ENCODE results near the gene NHS. TPM values are rescaled to one million over a fixed set of nuclear protein-coding genes. Genes with fewer than 3 reads are reported as not detected.

The NHS gene
- total RNA-seq, 1 donor from 2014 or later, result 3.3 TPM

DNA sequence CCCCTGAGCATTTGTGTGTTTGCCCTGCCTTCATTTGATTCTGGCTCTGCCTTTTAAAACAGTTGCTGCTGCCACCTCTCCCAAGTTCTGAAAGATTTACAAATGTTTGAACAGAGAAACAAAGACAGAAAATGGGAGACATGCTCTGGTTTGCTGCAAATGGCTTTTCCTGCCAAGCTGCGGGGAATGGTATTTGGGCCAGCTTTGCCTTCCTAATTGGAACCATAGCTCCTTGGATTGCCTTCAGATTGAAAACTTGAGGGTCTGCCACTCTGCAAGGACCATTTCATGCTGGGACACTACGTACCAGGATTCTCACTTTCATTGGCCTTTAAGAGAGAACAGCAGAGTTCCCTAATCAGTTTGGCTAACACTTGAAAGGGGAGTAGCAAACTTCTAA is 74.9 kb downstream of the NHS start:
- DNase-seq, result no peak

DNA sequence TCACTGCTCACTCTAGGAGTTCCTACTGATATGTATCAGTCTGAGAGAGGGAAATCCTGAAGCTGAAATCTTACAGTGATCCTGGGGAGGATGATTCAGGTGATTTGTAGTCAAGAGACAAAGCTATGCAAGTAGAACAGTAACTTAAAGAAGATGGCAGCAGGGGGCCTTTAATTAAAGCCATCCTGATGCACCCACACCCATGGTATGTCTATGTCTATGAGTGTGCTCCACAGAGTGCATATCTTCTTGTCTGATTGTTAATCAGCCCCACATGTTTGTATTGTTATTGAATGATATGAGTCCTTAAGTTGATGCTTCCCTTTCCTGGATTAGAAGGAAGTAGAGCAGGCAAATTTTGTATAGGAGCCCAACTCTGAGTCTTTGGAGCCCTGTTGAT is 78.8 kb downstream of the NHS start:
- DNase-seq, result no peak

DNA sequence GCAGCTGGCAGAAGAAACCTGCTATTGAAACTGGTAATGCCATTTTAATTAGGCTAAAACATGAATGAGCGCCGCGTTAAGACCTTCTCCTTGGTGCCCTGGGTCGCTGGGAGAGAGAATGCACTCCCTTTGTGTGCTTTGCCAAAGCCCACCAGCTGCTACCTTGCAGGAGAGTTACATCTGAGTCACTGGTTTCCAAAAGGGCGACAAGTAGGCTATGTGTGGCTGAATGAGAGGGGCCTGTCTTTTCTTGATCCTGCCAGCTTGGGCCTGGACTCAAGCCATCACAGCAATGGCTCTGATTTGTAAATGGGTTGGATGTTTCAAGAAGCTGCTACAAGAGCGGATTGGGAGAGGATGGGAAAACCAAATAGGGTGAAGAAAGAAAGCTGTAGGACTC is 81.5 kb downstream of the NHS start:
- peak; percentile 1 for DNase-seq

DNA sequence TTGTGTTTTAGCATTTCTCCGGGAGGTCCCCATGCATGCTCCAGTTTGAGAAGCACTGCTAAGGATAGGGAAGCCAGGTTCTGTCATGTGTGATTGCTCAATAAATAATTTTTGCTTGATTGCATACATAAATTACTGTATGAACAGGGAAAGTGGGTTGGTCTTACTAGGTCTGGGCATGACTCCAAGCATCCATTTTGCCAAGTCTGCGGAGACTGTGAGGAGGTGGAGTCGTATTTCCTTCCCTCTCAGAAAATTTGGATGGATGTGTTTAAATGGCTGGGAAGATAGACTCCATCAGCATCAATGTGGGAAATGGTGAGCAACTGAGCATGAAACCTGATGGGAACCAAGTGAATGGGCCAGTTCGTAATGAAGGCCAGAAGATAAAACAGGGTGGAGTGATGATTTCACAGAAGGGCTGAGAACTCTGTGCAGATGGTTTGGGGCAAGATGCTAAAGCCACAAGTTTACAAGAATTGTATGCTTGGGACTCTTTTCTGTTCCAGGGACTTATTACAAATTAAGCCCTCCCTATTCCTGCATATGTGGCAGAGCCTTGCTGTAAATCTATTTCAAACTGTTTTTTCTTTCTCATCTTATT is 84.1 kb downstream of the NHS start:
- DNase-seq, result peak; percentile 0

DNA sequence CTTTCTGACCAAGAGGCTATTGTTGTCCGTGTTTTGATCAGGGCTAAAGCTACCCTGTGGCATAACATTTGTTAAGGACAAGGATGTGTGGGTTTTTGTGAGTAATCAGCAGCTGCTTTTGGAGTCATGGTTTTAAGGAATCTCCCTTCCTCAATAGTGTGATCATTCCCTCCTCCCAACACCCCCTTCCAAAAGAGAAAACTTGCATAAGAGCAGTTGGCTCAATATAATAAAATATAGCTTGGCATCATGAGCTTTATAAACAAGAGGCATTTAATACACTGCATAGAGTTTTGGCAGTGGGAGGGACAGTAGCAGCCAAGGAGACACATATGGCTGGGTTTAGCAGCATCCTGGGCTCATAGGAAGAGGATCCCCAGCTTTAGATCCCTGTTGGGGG is 84.7 kb downstream of the NHS start:
- DNase-seq, result no peak

DNA sequence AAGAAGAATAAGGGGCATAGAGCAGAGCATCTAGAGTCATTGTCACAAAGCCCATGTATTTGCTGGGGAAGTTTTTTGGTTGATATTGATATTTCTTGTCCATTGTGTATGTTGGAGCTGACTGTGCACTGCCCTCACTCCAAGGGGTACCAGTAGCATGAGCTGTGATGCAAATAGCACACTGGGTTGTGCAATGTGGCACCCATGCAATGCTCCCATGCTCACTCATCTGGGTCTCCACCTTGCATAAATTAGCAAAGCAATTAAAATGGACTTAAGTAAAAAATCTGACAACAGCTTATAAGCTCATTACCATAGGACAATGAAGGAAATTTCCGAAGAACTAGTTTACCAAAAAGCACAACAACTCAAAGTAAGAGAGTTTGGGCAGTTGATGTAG is 87.9 kb downstream of the NHS start:
- no peak for DNase-seq

DNA sequence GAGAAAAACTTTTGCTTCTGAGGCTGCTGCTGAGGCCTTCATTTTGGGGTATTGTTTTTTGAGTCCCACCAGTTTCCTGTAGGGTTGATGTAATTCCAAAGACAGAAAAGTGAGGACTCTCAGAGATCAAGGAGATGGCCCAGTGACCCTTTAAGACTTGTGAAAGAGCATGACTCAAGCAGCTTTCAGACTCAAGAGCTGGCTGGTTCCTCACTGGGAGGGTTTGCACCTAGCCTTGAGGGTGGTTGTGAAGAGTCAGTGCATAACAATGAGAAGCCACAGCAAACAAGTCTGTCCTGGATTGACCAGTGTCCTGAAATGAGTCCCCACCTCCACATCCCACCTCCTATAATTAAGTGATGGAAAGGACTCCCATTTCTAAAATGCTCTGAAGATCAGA is 89.2 kb downstream of the NHS start:
- no peak for DNase-seq

DNA sequence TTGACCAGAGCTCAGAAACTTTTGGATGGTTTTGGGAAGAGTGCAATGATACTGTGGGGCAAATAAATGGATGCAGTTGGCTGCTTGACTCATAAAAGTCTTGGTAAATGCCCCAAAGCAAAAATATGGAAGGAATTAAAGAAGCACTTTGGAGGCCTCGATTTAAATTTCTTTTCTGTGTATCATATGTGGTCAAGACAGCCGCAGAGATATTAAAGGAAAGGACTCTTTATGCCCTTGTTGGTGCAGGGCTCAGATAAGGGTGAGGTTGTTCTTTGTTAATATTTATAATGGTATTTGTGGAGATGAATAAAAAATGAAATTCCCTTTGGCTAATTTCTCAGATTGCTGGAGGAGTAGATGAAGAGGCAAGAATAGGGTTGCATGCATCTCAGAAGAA is 90.2 kb downstream of the NHS start:
- DNase-seq, result no peak

DNA sequence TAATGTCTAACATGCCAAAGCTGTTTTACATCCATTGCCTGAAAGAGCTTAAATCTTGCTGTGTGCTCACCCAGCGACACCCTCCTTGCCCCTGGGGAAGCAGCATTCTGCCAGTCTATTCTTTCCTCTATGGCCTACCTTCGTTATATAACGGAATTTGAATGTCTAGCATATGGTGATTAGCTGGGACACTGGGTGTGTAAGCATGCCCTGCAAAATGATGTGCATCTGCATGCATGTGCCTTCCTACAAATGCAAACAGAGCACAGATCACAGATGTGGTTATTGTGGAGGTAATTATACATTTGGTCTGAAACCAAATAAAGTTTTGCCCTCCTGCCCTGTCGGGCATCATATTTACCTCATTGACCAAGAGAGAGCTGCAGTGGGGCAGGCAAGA is 90.8 kb downstream of the NHS start:
- no peak for DNase-seq

DNA sequence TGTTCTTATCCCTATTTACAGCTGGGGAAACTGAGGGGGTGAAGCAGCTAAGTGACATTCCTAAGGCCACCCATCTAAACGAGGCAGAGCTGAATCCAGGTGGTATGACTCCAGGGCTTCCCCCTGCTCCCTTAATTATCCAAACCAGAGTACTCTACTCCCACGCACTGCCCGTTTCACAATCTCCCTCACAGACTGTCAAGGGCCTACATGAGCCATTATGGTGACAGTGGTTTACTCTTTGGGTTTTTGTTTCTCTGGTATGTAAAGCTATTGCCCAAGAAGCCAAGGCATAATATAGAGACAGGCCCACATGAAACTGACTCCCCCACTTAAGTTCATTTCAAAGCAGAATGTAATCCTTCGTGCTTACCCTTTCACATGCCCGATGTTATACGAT is 95.1 kb downstream of the NHS start:
- DNase-seq, result no peak

DNA sequence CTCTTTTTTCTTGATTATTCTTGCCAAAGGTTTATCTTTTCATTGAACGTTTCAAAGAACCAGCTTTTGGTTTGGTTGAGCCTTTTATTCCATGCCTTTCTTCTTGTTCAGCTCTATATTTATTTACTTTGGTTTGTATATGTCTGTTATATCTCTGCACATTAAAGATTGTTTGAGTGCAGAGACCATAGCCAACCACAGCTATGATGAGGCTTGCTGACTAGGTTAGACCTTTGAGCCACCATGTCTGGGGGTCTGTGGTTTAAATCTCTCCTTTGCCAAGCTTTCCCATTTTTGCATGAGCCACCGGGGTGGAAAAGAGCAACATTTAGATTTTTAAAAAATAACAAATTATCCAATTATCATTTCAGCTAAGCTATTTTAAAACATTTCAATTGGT is 96.1 kb downstream of the NHS start:
- no peak for DNase-seq

DNA sequence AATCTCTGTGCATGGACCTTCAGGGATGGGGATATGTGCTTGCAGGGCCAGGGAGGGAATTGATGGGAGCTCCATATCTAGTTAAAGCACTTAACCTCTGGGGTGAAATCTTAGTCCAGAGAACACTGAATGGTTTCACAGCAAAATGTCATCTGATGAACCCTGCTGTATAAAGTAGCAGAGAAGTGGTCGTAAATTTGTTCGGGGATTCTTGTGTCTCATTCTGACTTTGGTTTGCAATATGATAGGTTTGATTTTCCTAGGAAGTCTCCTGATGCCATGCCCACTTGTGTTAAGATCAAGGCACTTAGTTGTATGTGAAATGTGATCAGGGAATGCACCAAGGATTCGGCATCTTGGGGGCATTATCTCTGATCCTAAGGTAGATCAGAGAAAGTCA is 96.9 kb downstream of the NHS start:
- no peak for DNase-seq

DNA sequence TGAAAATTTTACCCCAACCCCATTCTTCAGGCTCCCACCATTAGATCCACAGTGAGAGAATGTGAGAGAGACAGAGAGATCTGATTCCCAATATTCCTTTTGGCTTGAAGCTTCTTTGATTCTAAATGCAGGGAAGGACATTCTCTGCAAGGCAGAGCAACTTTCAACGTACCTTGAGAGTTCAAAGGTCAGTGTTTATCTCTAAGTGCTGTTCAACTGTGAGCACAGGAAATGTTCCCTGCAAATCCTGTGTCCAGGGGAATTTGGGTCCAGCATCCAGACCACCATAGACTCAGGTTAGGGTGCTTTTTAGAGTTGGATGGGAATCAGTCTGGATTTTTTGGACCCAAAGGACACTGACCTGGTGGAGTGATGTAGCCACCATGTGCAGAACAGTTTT is 97.4 kb downstream of the NHS start:
- no peak for DNase-seq

DNA sequence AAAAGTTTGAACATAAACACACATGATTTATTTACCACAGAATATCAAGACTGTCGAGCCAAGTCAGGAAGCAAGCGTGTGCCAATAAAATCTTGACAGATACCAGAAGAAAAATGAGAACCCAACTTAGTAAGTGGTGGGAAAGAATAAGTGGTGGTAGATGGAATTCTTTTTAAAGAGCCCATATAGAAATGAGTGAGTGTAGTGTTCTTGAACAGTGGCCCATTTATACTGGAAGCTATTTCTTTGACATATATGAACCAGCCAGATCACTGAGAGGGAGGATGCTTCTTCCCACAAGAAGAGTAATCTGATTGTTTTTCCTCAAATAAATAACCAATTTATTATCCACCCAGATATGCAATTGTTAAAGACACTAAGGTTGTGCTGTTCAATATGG is 98.0 kb downstream of the NHS start:
- no peak for DNase-seq

DNA sequence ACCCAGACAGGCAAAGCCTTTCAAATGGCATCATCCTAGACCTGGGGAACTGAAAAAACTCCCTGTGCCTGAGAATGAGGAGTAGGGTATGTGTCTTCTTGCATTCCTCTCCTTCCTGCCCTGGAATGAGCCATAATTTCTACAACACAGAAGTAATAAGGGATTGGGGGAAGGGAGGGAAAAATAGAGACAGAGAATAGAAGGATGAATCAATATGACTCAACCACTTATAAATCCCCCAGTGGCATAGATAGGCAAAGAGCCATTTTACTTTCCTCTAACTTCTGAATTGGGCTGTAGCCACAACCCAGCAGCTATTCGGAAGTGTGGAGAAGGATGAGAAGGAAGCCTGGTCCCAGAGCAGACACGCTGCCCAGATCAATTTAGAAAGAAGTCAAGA is 99.9 kb downstream of the NHS start:
- DNase-seq, result no peak

DNA sequence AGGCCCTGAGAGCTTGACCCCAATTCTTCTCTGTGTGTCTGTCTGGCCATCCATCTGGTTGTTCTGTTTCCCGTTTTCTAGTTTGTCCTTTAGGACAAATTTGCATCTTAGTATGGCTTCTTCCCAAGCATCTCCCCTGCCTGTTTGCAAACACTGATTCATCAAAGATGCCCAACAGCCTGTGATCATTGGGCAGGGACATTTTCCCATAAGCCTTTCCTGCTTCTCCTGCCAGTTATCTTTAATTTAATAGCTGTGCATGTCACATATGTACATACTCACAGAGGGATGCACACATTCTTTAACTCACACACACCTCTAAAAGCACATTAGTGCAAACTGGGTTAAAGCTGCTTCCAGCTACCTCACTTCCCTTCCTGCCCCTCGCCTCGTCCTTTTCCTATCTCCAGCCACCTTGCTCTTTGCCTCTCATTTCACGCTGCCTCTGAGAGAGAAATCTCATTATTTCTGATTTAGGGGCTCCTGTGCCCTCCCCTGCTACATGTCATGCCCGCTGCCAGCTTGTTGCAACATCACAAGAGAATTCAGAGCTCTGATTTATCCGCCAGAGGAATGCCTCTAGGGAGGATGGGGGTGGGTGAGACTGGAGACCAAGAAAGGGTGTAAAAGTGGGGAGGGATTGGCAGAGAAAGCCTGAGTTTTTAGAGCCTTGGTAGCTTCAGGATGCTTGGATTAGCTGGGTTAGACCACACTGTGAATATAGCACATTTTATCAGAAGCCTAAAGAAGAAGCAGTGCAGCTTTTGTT is 100.6 kb downstream of the NHS start:
- DNase-seq, result no peak

DNA sequence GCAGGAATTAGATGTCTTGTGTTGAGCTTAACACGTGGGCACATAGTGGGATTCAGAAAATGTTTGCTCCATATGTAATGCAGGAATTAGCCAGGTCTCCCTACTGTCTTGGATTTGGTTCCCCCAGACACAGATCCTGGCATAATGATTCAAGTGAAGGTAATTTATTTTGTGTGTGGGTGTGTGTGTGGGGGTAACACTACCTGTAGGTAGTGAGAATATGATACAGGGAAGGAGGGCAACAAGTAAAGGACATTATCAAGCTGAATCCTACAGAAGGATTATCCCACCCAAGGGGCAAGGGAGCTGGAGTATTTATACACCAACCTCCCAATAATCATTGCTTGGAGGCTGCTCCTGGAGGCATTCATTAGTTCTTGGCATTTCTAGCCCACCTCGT is 101.4 kb downstream of the NHS start:
- DNase-seq, result no peak

DNA sequence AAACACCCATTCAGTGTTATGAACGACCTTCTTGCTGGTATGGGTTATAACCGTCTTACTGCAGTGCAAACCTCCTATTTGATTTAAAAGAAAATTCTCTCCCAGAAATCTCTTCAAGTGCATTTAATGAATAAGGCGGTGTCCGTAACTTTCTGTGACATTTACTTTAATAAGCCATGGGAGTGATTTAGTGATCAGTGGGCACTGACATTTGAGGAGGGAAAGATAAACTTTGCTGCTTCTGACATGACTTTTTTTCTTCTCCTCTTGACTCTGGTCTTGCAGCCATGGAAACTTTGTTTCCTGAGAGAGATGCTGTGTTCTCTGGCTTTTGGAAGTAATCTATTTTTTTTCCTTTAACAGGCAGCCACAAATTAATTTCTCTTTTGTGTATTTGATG is 106.1 kb downstream of the NHS start:
- DNase-seq, result no peak

DNA sequence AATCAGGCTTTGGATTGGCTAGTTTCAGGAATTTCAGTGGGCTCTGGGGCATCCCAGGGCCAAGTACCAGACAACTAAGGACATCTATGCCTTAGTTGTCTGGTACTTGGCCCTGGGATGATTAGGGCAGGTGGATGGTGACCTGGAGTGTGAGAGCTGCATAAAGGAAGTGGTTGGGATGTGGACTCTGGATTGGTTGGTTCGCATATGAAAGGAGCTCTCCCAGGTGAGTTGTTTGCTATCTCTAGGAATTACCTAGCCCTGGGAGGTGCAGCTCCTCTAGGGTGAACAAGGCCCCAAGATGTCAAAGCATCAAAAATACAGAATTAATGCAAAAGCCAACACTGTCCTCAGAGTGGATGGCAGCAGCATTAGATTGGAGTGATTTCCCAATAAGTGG is 109.6 kb downstream of the NHS start:
- DNase-seq, result no peak

DNA sequence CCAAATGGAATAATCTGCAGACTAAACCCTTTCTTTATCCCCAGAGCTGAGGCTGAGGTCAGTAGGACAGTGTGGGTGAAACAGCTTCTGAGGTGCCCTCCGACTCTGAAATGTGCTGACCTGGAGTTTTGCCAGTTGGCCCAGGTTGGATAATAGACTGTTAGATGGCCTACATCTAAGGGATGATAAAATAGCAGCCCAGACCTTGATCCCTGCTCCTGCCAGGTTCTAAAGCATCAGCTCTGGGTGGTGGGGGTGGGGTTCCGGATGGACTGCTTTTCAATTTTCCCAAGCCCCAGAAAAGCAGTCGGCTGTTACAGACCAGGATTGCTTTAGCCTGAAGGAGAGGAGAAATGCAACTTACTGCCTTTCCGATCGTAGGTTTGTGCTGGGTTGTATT is 110.4 kb downstream of the NHS start:
- DNase-seq, result no peak

DNA sequence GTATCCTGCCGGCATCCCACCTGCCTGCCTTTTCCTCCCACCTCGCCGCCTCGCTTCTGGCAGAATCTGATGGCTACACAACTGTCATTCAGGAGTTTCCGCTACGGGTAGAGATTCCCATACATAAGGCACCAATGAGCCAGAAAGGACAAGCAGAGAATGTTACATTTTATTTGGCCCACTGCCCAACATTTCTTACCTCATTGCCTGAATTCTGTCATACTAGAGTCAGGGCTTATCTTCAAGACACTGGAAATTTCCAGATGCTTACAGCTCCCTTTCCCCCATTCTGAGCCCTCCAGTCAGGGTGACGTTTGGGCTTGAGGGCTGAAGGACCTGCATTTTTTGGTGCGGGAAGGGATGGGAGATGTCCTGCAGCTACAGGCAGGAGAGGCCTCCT is 113.0 kb downstream of the NHS start:
- DNase-seq, result no peak

DNA sequence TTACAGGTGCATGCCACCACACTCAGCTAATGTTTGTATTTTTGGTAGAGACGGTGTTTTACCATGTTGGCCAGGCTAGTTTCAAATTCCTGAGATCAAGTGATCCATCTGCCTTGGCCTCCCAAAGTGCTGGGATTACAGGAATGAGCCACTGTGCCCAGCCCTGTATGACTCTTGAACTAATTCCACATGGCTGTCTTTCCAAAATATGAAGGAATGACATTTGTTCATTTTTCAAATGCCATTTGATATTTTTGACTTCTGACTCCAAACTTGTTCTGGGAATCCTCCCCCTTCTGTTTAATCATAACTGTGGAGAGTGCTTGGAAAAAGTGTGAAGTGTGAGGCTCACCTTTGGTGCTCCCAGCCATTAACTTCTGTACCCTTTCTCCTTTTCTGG is 119.2 kb downstream of the NHS start:
- no peak for DNase-seq

DNA sequence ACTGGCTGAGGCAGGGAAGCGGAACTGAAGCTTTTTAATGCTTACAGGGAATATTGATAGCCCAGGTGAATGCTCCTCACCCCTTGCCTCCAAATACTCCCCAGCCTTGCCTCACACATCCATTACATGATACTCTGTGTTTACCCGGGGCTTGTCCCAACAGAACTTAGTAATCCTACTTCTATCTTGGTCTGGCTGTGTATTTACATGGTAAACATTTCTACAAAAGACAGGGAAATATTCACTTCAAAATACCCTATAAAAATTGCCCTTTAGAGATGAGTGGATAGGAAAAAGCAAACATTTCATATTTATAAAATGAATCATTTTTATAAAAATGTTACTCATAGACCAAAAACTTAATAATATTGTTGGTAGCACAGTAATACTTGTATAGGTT is 120.1 kb downstream of the NHS start:
- DNase-seq, result no peak

DNA sequence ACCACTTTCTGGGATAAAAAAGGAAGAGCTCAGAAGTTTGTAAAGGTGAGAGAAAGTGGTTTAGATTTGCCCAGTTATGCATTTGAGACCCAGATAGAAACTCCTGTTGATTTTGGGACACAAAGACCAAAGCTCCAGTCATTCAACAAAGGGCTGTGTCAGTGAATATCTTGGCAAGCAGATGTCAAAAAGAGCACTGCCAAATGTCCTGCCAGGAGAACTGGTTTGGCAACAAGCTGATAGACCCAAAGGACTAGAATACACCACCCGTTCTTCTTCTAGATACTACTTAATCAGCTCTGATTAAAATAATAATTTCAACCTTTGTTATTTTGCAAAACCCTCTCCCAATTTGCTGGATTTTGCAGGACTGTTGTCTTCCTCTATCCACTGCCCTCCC is 121.4 kb downstream of the NHS start:
- DNase-seq, result no peak

DNA sequence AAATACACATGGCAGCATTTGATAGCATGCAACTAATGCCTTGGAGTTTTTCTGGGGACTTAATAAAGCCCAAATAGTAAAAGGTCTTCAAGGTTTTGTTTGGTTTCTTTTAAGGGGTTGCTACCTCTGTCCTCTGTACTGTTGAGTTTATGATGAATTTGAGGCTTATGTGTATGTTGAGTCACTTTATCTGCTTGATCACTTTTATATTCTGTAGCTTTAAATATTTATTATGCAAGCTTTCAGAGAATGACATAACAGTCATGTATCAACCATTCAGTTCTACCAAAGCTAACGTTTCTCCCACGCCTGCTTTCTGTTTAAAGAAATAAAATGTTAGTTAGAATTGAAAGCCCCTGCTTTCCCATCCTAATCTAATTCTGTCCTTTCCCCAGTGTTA is 122.2 kb downstream of the NHS start:
- no peak for DNase-seq
